K562 (cell line): ENCODE data around the gene TAF8. TPM values are rescaled to one million over a fixed set of nuclear protein-coding genes. Genes with fewer than 3 reads are reported as not detected.

Experiments
- ESRRA ChIP-seq: fragments of 450-650 bp; IDR thresholded peaks from 2 replicates; pipeline ENCODE4 v1.6.1; 2014; ENCODE audit warnings: low read depth, mild to moderate bottlenecking, moderate library complexity, borderline replicate concordance
- ETV6 ChIP-seq, 3 experiments: fragments of 150-350 bp in 1 of 3; sonication (generic) in 1 of 3; formaldehyde crosslinking in 1 of 3; IDR thresholded peaks; 2 replicates each; pipeline versions ENCODE4 v1.6.1 to v1.8.0; 2014 to 2022; ENCODE audit warnings: borderline replicate concordance in 2 of 3, low read depth in 2 of 3, antibody characterized with exemption in 1 of 3, low read length in 1 of 3, mild to moderate bottlenecking in 1 of 3, missing genetic modification reagents in 1 of 3
- EWSR1 ChIP-seq: fragments of 450-650 bp; IDR thresholded peaks from 2 replicates; pipeline ENCODE4 v1.6.1; 2018; ENCODE audit warnings: borderline replicate concordance, mild to moderate bottlenecking, low read depth, moderate library complexity; ENCODE audit not compliant: partially characterized antibody
- HOXB6 ChIP-seq: fragments of 250-450 bp; sonication (Bioruptor Pico); IDR thresholded peaks from 2 replicates; pipeline ENCODE4 v1.5.1; 2022; ENCODE audit warnings: mild to moderate bottlenecking, borderline replicate concordance
- MLLT1 ChIP-seq, 2 experiments: fragments of 450-650 bp; IDR thresholded peaks; 2 replicates each; pipeline ENCODE4 v1.6.1; 2016
- MYC ChIP-seq, 2 experiments: fragments of 250-450 bp in 1 of 2; sonication (Bioruptor Pico) in 1 of 2; IDR thresholded peaks; 2 replicates each; pipeline versions ENCODE4 v1.5.1 to v1.6.1; 2012 to 2021; ENCODE audit warnings: low read depth in 2 of 2, borderline replicate concordance in 1 of 2, improper control_type of control experiment in 1 of 2, low read length in 1 of 2, mild to moderate bottlenecking in 1 of 2, moderate library complexity in 1 of 2
- NFXL1 ChIP-seq: fragments of 450-650 bp; formaldehyde crosslinking; IDR thresholded peaks from 2 replicates; pipeline ENCODE4 v1.4.0; 2021; ENCODE audit warnings: mild to moderate bottlenecking
- RBM22 ChIP-seq: fragments of 200-400 bp; formaldehyde crosslinking; IDR thresholded peaks from 2 replicates; pipeline ENCODE4 v1.6.1; 2018; ENCODE audit warnings: low read length, low read depth; ENCODE audit not compliant: poor library complexity, severe bottlenecking
- TFAM ChIP-seq: fragments of 250-450 bp; sonication (Bioruptor Pico); conservative IDR thresholded peaks from 2 replicates; pipeline ENCODE4 v1.5.0; 2021; ENCODE audit warnings: mild to moderate bottlenecking, moderate library complexity
- TSHZ1 ChIP-seq: fragments of 250-450 bp; sonication (Bioruptor Pico); IDR thresholded peaks from 2 replicates; pipeline ENCODE4 v1.4.0; 2020; ENCODE audit warnings: mild to moderate bottlenecking, moderate library complexity
- ZNF311 ChIP-seq: fragments of 250-450 bp; sonication (Bioruptor Pico); IDR thresholded peaks from 2 replicates; pipeline ENCODE4 v1.4.0; 2020; ENCODE audit warnings: mild to moderate bottlenecking, moderate library complexity
- ZNF57 ChIP-seq: fragments of 450-650 bp; formaldehyde crosslinking; IDR thresholded peaks from 2 replicates; pipeline ENCODE4 v1.4.0; 2020; ENCODE audit warnings: mild to moderate bottlenecking, moderate library complexity
- ZNF586 ChIP-seq: fragments of 450-650 bp; formaldehyde crosslinking; conservative IDR thresholded peaks from 2 replicates; pipeline ENCODE4 v1.4.0; 2020; ENCODE audit warnings: mild to moderate bottlenecking, moderate library complexity
- ZNF609 ChIP-seq: sonication (generic); formaldehyde crosslinking; IDR thresholded peaks from 2 replicates; pipeline ENCODE4 v1.8.1; 2023; ENCODE audit warnings: missing genetic modification reagents, mild to moderate bottlenecking, borderline replicate concordance
- ZNF830 ChIP-seq: fragments of 250-450 bp; sonication (Bioruptor Pico); IDR thresholded peaks from 2 replicates; pipeline ENCODE4 v1.5.0; 2021; ENCODE audit warnings: mild to moderate bottlenecking
- polyA plus RNA-seq, 8 experiments: library from polyadenylated mRNA; depleted of rRNA in 4 of 8; stranded (reverse) in 5 of 8; unstranded in 3 of 8; fragments of >200 nt; fragmentation: Nextera tagmentation in 2 of 8; fragmentation: Illumina TruSeq in 1 of 8; extraction: Ambion mirVana in 2 of 8; extraction: Trizol in 1 of 8; gene quantifications; 2 replicates each; pipeline versions ENCODE4 v1.2.1 to v1.2.3, GENCODE V29; 2011 to 2014; ENCODE audit warnings: inconsistent platforms in 1 of 8, missing spikeins in 1 of 8
- total RNA-seq, 7 experiments: library from RNA; depleted of rRNA in 6 of 7; stranded (reverse); fragments of >200 nt in 6 of 7; fragmentation: Illumina TruSeq in 2 of 7; extraction: Trizol in 2 of 7; gene quantifications; 2 replicates each; pipeline versions ENCODE4 v1.2.1 to v1.2.3, GENCODE V29; 2011 to 2021; ENCODE audit warnings: low replicate concordance in 1 of 7

Gene TAF8
- total and polyA plus RNA-seq, 9 of the 15 experiments (the other 6 are each of a cell fraction or from before 2014, with no cell fraction given): 29.4 to 84.0 (median 52.6) TPM

- TF ChIP-seq MLLT1 (IDR thresholded peaks at IDR 0.05) (no peak), EWSR1 (no peak), RBM22 (no peak), TSHZ1 (CRISPR knock-in tag) (no peak), ZNF311 (CRISPR knock-in tag) (no peak), TFAM (CRISPR knock-in tag) (no peak), ETV6 (IDR thresholded peaks at IDR 0.05; ENCODE audit: borderline replicate concordance in 1 of 2, low read depth in 2 of 2, low read length in 1 of 2) (no peak), ETV6 (CRISPR knock-in tag; IDR thresholded peaks at IDR 0.05; ENCODE audit: borderline replicate concordance) (no peak), HOXB6 (CRISPR knock-in tag) (no peak), ESRRA (no peak), ZNF586 (no peak), ZNF57 (no peak), MYC (IDR thresholded peaks at IDR 0.05; ENCODE audit: low read depth, low read length) (peak; percentile 86), MYC (CRISPR knock-in tag; IDR thresholded peaks at IDR 0.05; ENCODE audit: borderline replicate concordance, low read depth) (peak; percentile 68; the same call in 1 of the 2 replicates), NFXL1 (CRISPR knock-in tag) (no peak), ZNF609 (CRISPR knock-in tag) (0 out of 2 replicates have a peak, but pooled peaks have one; percentile 40), ZNF830 (CRISPR knock-in tag) (no peak)
Measured at GRCh38 chr6:42050297-42051267, at the start of gene TAF8 (continued).
